Endodermal cell (in vitro differentiated cells): ENCODE measurements around the gene SLC5A10. TPM values are rescaled to one million over a fixed set of nuclear protein-coding genes. Genes with fewer than 3 reads are reported as not detected.

Experiments
- DNase-seq: peaks from one replicate; pipeline ENCODE4 v3.0.0-alpha.2; 2017
- H3K27ac ChIP-seq: 2 replicates; pipeline ENCODE4 v1.5.1; 2013; ENCODE audit warnings: mild to moderate bottlenecking, low read depth, low read length, moderate library complexity
- H3K27me3 ChIP-seq: 2 replicates; pipeline ENCODE4 v1.6.1; 2013; ENCODE audit warnings: mild to moderate bottlenecking, low read length, moderate library complexity; ENCODE audit not compliant: insufficient read depth, control insufficient read depth, poor library complexity, severe bottlenecking
- H3K36me3 ChIP-seq: 2 replicates; pipeline ENCODE4 v1.7.0; 2013; ENCODE audit warnings: mild to moderate bottlenecking, low read length, moderate library complexity; ENCODE audit not compliant: control insufficient read depth, insufficient read depth
- H3K4me1 ChIP-seq: one replicate; pipeline ENCODE4 v1.7.0; 2013; ENCODE audit warnings: low read length; ENCODE audit not compliant: control insufficient read depth, insufficient read depth
- H3K4me3 ChIP-seq: 2 replicates; pipeline ENCODE4 v1.5.1; 2013; ENCODE audit warnings: mild to moderate bottlenecking, low read length, moderate library complexity
- H3K9ac ChIP-seq: 2 replicates; pipeline ENCODE4 v1.6.1; 2013; ENCODE audit warnings: mild to moderate bottlenecking, low read length, moderate library complexity; ENCODE audit not compliant: poor library complexity, severe bottlenecking; ENCODE audit errors: extremely low read depth
- H3K9me3 ChIP-seq: 2 replicates; pipeline ENCODE4 v1.6.1; 2013; ENCODE audit warnings: mild to moderate bottlenecking, low read length, moderate library complexity; ENCODE audit not compliant: control insufficient read depth
- H3K27ac Mint-ChIP-seq: 2 replicates; pipeline ENCODE4 v1.8.0; 2020; ENCODE audit warnings: mixed read lengths
- H3K27me3 Mint-ChIP-seq: 2 replicates; pipeline ENCODE4 v1.8.0; 2021; ENCODE audit warnings: mild to moderate bottlenecking, mixed read lengths; ENCODE audit not compliant: insufficient read depth
- H3K36me3 Mint-ChIP-seq: 2 replicates; pipeline ENCODE4 v1.8.0; 2020; ENCODE audit warnings: low read depth, mixed read lengths
- H3K4me1 Mint-ChIP-seq: 2 replicates; pipeline ENCODE4 v1.8.0; 2020; ENCODE audit warnings: mixed read lengths
- H3K4me3 Mint-ChIP-seq: 2 replicates; pipeline ENCODE4 v1.8.0; 2020; ENCODE audit warnings: mild to moderate bottlenecking, moderate library complexity, mixed read lengths
- H3K9me3 Mint-ChIP-seq: 2 replicates; pipeline ENCODE4 v1.8.0; 2020; ENCODE audit warnings: mild to moderate bottlenecking, mixed read lengths
- CTCF ChIP-seq: fragments of 200-600 bp; sonication (generic); conservative IDR thresholded peaks from 2 replicates; pipeline ENCODE4 v1.5.0; 2021; ENCODE audit warnings: antibody characterized with exemption, mild to moderate bottlenecking
- WGBS, 2 experiments: methylation state at CpG; one replicate each; pipeline versions ENCODE4 v1.1.5 to v1.1.7; 2013; ENCODE audit warnings: missing lambda C conversion rate in 2 of 2, mixed read lengths in 1 of 2; ENCODE audit not compliant: insufficient coverage in 1 of 2, insufficient read length in 1 of 2; 5-methylcytosine and 5-hydroxymethylcytosine counted together
- total RNA-seq, 2 donors: library from RNA; stranded (reverse); fragmentation: NEBNext Ultra II Directional in 1 of 2; extraction: Animal tissue kit (Norgen Biotek cat#: 25700) in 1 of 2; gene quantifications; 2 replicates in 1 of 2; 3 replicates in 1 of 2; pipeline ENCODE4 v1.2.1, GENCODE V29; 2021

The SLC5A10 gene
- total RNA-seq, 2 donors from 2014 or later = 0.11 to 0.29 TPM

- H3K4me3 ChIP-seq = no peak overlapping the region
- Mint-ChIP-seq H3K4me3 (no peak overlapping the region), H3K27me3 (no peaks in the 10 kb centered on the region), H3K4me1 (no peaks in the 10 kb centered on the region), H3K27ac (no peak overlapping the region), H3K36me3 (peaks cover 32% of the 10 kb centered on the region), H3K9me3 (peaks cover 14% of the 10 kb centered on the region)
- no peak overlapping the region for H3K27ac ChIP-seq
- no peaks in the 10 kb centered on the region for H3K27me3 ChIP-seq
- 84 to 86% methylated on average over 1 of the region's 1 CpG for WGBS, 2 experiments
- no peak overlapping the region for H3K9ac ChIP-seq
- no peak for DNase-seq
- peaks cover 29% of the 10 kb centered on the region for H3K36me3 ChIP-seq
- TF ChIP-seq CTCF = no peak
- peaks cover 17% of the 10 kb centered on the region for H3K9me3 ChIP-seq
- H3K4me1 ChIP-seq = no peaks in the 10 kb centered on the region
These were observed 42.7 kb downstream of the SLC5A10 start for GRCh38 chr17:18994631-18995030.

- Mint-ChIP-seq H3K27me3 (no peaks in the 10 kb centered on the region), H3K27ac (no peak overlapping the region), H3K9me3 (peaks cover 14% of the 10 kb centered on the region), H3K4me3 (no peak overlapping the region), H3K36me3 (peaks cover 32% of the 10 kb centered on the region), H3K4me1 (no peaks in the 10 kb centered on the region)
- H3K9me3 ChIP-seq = peaks cover 17% of the 10 kb centered on the region
- H3K36me3 ChIP-seq = peaks cover 33% of the 10 kb centered on the region
- no peak for DNase-seq
- 92 to 100% methylated on average over 2 of the region's 3 CpGs for whole genome bisulfite sequencing, 2 experiments
- no peaks in the 10 kb centered on the region for H3K4me1 ChIP-seq
- no peak overlapping the region for H3K9ac ChIP-seq
- H3K27me3 ChIP-seq = no peaks in the 10 kb centered on the region
- no peak overlapping the region for H3K4me3 ChIP-seq
- no peak overlapping the region for H3K27ac ChIP-seq
- TF ChIP-seq CTCF = no peak
These were observed 43.3 kb downstream of the SLC5A10 start for GRCh38 chr17:18995220-18995619.

GRCh38 chr17:18996458-18996857 lies 44.5 kb downstream of the SLC5A10 start:
- Histone ChIP-seq H3K27ac (no peak overlapping the region), H3K9me3 (peaks cover 17% of the 10 kb centered on the region), H3K4me1 (no peaks in the 10 kb centered on the region), H3K27me3 (no peaks in the 10 kb centered on the region), H3K9ac (no peak overlapping the region), H3K4me3 (peak overlapping the region; percentile 12), H3K36me3 (peaks cover 35% of the 10 kb centered on the region)
- H3K27me3 Mint-ChIP-seq = no peaks in the 10 kb centered on the region
- DNase-seq = no peak
- no peak overlapping the region for H3K4me3 Mint-ChIP-seq
- TF ChIP-seq CTCF = no peak
- WGBS, 2 experiments = 93 to 100% methylated on average over 2 of the region's 2 CpGs
- no peaks in the 10 kb centered on the region for H3K4me1 Mint-ChIP-seq
- peaks cover 14% of the 10 kb centered on the region for H3K9me3 Mint-ChIP-seq
- H3K36me3 Mint-ChIP-seq = peaks cover 32% of the 10 kb centered on the region
- H3K27ac Mint-ChIP-seq = no peak overlapping the region
